Stimulated activated CD8-positive, alpha-beta memory T cell treated with anti-CD3 and anti-CD28 coated beads, Interleukin-4, amount 100 ng/mL, for 4 hours (primary cell): Measurements from ENCODE around the gene SYPL1.

Experiments
- DNase-seq, 2 donors: peaks; one replicate each; pipeline ENCODE4 v3.0.0-alpha.2; 2020; ENCODE audit warnings: low read depth in 2 of 2, low spot score in 1 of 2

SYPL1 gene

DNA sequence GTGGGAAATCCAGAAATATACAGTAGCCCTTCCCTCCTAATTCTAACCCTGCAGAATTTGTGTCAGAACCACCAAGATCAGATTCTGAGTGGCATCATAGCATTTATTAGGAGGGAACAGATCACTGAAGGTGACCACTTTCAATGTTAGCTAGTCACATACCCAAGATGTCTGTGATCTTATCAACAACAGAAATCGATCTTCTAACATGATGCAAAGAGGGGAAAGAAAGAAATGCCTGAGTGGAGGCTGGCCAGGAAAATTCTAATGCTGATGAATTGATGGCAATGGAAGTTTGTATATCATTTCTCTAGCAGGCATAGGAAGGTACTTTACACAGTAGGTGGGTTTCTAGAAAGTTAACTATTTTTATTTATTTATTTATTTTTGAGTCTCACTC, 10.6 kb upstream of the SYPL1 start:
- DNase-seq = no peak

DNA sequence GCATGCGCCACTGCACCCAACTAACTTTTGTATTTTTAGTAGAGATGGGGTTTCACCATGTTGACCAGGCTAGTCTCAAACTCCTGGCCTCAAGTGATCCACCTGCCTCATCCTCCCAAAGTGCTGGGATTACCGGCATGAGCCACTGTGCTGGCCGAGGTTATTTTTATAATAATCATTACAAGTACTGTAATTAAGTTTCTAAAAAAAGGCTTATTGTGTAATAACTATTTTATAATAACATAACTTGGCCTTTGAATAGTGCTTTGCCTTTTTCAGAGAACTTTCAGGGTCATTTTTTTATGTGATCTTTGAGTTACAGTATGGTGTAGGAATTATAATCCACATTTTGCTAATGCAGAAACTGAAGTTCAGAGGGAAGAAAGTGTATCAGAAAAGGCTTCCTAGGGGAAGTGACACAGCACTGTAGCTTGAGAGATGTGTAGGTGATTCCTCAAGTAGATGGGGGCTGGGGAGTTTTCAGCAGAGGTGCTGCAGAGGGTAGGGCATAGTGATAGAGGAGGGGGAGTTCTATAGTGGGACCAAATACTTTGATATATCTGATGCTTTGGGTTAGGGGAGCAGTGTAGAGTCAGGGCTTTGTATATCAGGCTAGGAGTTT, 9.2 kb upstream of the SYPL1 start:
- no peak for DNase-seq

DNA sequence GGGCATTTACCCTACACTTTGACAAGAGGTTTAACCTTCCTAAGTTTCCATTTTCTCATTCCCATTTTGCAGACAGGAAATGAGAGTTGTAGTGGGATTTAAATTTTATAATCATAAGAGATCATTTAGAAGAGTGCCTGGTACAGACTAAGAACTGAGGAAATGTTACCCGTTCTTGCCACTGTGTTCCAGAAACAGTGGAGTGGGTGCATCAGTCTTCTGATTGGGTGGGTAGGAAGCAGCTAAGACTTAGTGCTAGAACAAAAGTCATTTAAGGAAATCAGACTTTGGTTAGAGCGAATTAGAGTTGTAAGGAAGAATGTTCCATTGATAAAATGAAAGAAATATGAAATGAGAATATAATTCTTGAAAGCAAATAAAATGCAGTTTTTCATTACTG, 8.4 kb upstream of the SYPL1 start:
- no peak for DNase-seq

DNA sequence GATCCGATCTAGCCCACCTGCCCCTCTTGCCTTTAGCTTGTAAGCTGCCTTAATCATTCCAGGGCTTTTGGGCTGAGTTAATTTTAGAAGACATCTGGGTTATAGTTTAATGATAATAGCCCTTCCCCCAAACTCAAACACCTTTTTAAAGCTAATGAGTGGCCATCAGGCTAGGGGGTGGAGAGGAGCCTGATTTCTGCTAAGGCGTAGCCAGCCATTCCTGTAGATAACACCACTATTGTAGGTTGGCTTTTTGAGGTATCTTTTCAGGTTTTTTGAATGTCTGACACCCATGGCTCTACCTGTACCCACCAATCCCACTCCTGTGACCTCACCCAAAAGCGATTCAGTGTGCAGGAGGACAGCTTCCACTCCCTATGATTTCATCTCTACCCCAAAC, 7.6 kb upstream of the SYPL1 start:
- DNase-seq = no peak

DNA sequence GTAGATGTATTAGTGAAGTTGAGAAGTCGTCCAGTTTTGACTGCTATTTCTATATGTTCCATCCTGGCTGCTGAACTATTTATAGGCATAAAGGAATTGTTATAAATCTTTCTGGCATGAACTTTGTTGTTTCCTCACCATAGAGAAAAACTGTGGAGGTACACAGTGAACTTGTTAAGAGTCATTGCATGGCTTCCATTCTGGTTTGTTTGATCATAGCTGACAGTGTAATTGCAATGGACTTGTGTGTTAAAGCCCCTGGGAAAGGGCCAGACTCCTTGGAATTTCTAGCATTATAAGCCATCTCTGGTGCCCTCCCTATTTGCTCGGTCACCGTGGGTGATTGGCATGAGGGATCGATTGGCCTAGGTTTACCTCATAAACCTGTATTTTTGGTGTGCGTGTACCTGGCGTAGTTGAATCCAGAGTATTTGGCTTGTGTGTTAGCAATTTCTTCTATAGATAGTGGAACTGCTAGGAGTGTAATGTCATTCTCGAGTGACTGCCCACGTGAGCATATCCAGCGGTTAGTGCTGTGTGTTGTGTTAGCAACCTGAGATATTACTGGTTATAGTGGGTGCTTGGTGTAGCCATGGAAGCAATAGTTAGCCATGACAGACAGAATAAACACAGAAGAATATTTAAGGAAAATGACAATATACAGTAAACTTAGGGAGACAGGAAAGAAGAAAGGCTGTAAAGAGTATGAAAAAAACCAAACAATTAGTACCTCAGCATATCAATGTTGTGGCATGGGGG, 5.9 kb upstream of the SYPL1 start:
- no peak for DNase-seq

DNA sequence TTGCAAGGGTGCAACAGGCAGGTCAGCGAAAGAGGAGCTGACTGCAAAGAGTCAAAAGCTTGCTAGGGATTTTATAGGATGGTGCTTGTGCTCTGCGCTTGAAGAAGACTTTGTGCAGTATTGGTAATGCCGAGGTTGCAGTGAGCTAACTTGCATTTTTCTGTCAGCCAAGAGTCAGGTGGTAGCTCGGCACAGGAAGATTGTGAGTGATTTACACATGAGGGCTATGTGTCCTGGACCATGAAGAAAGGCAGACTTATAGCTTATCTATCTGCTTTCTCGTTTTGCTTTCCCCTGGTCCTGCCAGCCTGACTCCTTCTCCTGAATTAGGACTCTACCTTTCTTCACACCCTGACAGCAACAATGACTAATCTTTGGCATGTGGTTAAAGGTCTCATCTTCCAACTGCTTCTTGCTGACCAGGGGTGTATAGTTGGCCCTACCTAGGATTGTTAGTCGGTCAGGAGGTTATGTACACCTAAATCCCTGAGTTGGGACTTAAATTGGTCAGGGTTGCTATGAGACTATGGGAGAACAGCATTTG, 4.1 kb upstream of the SYPL1 start:
- DNase-seq = no peak

DNA sequence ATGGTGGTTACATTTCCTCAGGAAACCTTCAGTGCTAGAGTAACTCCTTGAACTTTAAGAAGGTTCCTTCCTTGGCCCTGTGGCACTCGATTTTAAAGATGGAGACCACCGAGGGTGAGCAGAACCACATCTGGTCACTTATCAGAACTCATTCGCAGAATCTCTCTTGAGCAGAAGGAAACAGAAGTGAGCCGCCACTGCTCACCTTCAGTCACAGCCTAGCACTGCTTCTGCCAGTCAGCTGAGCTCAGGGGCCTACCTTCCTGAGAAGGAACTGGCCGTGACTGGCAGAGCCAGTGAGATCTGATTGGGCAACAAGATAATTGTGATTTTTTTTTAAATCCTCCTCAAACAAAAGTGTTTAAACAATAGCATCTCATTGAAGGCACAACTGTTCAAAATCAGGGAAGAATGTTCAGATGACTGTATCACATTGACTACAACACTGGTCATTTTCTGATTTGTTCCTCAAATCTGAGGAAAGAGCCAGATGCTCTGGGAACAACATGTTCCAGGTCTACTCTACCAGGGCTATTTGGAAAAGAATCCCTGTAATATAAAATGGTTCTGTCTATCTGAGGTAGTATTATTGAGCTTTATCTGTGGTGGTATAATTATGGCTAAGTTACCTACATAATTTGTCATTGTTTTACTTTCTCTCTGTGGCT, 2.7 kb upstream of the SYPL1 start:
- no peak for DNase-seq

DNA sequence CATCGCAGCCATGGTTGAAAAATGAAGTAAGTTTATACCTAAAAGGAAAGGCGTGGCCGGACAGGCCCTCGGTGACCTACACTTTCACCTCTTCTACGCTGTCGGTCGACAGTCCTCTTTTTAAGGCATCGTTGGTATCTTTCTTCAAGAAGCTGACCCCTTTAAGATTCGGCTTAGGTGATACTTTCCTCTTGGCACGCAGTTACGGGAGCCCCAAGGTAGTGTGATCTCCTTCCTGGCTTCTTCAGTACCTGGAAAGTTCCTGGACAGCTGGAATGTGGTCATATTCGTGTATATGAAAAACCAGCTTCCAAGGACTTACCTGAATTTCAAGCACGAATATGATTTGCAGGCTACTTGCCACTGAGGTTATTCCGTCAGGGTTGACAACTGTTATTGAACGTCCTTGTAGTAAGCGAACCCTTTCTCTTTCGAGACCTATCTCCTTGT, 885 bp upstream of the SYPL1 start:
- no peak for DNase-seq

DNA sequence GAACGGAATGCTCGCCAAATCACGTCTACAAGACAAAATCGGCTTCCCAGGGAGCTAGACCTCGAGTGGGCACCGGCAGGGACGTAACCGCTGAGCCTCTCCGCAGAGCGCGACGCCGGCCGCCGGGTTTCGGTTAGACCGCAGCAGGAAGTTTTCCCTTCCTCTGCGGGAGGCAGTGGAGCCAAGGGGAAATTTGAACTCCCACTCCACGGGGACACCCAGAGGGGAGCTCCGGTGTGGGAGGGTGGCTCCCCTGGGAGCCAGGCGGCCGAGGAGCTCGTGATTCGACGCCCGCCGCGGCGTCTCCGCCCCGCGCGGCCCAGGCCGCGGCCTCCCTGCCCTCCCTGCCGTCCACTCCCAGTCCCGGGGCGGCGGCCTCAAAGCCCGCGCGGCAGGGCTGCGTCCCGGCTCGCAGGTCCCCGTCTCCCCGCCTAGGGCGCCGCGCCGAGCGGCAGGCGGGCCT, 426 bp downstream of the SYPL1 start:
- DNase-seq = peak in 1 of 2 donors; percentile 10

DNA sequence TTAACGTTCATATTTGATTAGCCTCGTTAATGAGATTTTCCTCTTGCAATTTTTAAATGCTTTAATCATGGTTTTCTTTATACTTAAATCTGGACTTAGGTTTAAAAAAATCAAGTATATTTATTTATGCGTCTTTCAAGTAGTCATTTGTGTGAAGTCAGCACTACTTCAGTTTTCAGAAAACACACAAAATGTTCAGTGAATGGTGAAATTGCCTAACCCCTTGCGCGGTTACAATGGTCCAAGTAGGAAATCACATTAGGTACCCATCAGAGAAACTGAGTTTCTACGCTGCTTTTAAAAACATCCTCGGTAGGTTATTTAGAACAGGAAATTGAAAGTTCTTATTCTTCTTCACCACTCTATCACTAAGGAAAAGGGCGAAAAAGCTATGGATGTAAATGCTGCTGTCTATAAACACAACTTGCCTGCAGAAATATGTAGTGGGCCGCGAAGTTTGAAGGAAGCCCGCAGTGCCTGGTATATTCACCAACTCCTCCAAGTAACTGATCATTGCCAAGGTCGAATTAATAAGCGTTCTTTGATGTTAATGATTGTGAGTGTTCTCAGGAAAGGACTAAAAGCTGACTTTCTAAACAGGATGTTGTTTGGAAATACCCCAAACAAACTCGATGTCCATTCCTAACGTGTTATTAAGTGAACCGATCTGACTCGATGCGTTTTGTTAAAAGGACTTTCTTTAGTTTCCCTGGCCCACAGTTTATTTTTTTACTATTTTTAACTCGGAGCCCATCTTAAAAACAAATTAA, 1.0 kb downstream of the SYPL1 start:
- DNase-seq = no peak

DNA sequence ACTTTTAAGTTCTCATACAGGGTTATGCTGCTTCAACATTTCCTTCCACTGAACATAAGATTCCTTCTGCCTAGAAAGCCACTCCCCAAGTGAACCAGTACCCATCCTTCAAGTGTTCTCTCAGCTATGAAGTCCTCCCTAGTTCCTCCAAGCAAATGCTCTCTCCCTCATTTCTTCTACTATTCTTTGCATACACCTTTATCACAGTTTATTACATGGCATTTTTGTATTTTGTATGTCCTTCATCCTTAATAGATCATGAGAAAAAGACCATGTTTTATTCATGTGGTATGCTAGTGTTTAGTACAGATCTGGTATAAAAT, 1.9 kb downstream of the SYPL1 start:
- DNase-seq = no peak

DNA sequence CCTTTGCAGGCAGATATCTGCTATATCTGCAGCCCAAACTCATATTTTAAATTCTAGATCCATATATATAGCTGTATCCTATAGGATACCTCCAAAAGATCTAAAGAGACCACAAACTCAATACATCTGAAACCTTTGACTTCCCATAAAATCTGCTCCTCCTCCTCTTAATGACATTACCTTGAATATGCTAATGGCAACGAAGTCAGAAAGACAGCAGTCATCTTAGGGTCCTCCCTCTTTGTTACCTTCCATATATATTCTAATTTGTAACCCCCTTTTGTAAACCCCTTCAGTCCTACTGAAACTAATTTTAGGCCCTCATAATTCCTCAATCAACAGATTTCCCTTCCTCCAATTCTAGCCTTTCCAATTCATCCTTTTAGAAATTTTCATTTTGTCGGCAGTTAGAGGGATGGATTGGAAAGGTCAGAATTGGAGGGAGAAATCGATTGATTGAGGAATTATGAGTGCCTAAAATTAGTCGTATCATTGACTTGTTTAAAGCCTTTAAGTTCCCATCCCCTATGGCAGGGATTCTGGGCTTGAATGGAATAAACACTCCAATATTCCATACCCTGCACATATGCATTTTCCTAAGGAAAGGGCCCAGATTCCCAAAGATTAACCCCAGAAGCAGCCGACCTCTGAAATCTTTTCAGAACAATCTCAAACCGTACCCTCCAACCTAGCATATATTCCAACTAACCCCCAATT, 2.4 kb downstream of the SYPL1 start:
- no peak for DNase-seq

DNA sequence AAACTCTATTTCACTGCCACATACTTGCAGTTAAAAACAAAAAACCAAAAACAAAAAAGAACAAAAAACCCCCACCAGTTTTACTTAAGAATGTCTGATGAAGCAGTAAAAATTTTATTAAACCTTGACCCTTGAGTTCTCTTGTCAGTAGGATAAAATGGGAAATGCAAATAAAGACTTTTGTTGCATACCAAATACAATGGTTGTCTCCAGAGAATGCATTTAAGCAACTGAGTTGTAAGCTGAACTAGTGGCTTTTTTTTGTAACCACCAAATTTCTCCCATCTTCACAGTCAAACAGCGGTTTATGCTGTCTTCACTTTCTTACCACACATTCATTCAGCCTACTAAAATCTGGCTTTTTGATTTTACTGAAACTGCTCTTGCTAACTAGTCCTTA, 3.1 kb downstream of the SYPL1 start:
- no peak for DNase-seq

DNA sequence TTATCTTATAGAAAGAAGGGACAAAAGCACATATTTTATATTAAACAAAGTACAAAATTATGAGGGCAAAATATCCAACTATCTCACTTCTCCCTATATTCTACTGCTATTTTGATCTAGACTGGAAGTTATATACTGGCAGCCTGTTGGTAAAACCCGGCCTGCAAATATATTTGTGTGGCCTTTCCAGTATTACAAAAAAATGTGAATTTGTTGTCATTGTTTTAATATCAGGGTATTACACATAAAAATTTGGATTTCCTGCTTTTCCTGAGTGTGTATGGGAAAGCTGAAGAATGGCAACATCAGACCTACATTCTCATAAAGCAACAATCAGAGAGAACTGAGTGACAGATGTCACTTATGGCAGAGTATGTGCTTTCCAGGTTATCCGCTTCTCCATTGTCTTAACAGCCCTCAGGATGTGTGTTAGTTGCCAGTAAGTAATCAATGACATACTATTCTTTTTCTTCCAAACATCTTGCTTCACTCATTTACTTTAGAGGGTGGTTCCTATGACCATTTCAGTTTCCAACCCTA, 7.3 kb downstream of the SYPL1 start:
- DNase-seq = no peak

DNA sequence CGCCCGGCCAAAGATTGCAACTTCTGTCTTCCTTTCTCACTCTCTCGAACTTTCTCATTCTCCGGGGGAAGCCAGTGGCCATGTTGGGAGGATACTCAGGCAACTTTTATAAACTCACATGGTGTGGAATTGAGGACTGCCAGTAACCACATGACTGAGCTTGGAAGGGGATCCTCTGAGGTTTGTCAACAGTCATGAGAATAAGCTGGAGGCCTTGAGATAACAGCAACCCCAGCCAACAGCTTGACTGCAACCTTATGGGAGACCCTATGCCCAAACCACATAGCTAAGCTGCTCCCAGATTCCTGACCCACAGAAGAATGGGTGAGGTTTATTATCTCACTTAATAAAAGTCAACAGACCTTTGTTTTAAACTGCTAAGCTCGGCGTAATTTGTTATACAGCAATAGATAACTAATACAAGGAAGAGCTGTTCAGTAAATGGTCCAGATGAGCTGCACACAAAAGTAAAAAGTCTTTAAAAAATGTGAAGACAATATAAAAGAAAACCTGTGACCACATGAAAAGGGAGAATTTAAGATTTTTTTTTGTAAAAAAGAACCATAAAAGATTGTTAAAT, 9.6 kb downstream of the SYPL1 start:
- no peak for DNase-seq

DNA sequence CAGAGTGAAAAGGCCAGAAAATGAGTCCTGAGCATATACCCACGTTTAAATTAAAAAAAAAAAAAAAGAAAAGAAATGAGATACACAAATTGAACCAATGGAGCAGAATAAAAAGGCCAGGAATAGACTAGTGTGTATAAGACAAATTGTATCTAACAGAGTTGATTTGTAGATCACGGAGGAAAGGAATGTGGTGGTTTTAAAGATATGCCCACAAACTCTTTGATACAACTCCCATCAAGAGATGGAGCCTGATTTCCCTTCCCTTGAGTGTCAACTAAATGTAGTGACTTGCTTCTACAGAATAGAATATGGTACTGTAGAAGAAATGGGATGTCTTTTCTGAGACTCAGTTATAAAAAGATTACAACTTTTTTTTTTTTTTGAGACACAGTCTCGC, 10.4 kb downstream of the SYPL1 start:
- DNase-seq = no peak

DNA sequence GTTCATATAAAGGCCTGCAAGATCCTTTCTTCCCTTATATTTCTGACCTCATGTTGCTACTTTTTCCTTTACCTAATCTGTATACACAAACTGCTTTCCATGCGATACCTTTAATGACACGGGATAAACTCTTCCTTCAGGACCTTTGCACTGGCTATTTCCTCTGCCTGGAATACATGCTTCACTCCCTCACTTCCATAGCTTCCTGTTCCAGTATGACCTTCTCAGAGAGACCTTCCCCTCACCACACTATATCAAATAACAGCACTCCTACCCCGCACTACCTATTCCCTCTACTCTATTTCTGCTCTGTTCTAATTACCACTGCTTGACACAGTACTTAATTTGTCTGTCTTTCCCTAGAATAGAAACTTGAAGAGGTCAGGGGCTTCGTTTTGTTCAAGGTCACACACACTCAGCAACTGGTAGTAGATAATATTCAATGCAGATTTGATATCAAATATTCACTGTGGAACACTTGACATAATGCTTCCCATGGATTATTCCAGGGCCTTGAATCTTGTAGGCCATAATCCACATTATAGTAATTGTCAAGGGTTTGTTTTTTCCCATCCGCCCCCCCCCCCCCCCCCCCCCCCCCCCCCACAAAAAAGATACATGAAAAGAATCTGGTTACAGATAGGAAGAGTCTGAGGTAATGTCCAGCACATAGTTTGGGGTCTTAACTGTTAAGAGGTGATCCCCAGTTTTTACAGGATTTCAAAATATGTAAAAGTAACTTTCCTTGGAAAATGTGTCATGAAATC, 11.1 kb downstream of the SYPL1 start:
- no peak for DNase-seq

DNA sequence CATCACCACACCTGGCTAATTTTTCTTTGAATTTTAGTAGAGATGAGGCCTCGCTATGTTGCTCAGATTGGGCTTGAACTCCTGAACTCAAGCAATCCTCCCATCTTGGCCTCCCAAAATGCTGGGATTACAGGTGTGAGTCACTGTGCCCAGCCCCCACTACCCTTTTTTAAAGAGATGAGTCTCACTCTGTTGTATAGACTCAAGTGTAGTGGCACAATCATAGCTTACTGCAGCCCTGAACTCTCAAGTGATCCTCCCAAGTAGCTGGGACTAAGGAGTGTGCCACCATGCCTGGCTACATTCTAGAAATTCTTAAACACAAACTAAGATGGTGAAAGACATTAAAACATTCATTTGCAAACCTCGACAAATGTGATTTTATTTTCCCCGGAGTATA, 12.6 kb downstream of the SYPL1 start:
- DNase-seq = no peak

DNA sequence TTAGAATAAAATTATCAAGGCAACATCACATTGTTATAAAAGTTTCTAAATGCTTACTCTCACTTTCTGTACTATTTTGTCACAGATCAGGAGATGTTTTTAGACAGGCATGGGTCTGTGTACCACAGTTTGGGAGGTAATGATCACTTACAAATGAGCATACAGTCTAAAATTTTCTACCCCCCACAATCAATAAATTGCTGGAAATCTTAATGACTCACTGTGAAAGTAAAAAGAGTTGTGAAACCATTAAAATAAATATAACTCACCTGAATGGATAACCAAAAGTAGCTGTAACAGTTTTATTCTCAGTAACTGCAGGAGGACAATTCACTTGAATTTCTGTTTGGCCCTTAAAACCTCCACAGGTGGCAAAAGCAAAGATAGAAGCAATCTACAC, 13.2 kb downstream of the SYPL1 start:
- no peak for DNase-seq
